Sigmoid colon (tissue), 7 donors: ENCODE results near the gene RCAN1. TPM values are rescaled to one million over a fixed set of nuclear protein-coding genes. Genes with fewer than 3 reads are reported as not detected.

Experiments used
- DNase-seq: peaks from one replicate; pipeline ENCODE4 v3.0.0-alpha.2; 2019
- H3K27ac ChIP-seq, 4 donors: fragments of 200-600 bp; sonication (generic); one replicate each; pipeline ENCODE4 v1.5.1; 2016 to 2019; ENCODE audit warnings: mild to moderate bottlenecking in 1 of 4
- H3K27me3 ChIP-seq, 3 donors: fragments of 200-600 bp; sonication (generic); one replicate each; pipeline ENCODE4 v1.5.1; 2019; ENCODE audit warnings: mild to moderate bottlenecking in 1 of 3
- H3K36me3 ChIP-seq, 4 donors: fragments of 200-600 bp; sonication (generic); one replicate each; pipeline ENCODE4 v1.5.1; 2016 to 2019
- H3K4me1 ChIP-seq, 4 donors: fragments of 200-600 bp; sonication (generic); one replicate each; pipeline ENCODE4 v1.5.1; 2017 to 2019
- H3K4me3 ChIP-seq, 4 donors: fragments of 200-600 bp; sonication (generic); one replicate each; pipeline ENCODE4 v1.5.1; 2017 to 2019; ENCODE audit warnings: mild to moderate bottlenecking in 2 of 4, moderate library complexity in 1 of 4
- H3K9me3 ChIP-seq, 4 donors: fragments of 200-600 bp in 3 of 4; sonication (generic) in 3 of 4; one replicate each; pipeline versions ENCODE4 v1.5.1 to v1.6.1; 2013 to 2019
- CTCF ChIP-seq, 4 experiments: fragments of 450-650 bp in 3 of 4; fragments of 200-600 bp in 1 of 4; IDR thresholded peaks; one replicate each; pipeline ENCODE4 v1.5.1; 2016 to 2019; ENCODE audit warnings: antibody characterized with exemption in 4 of 4, mild to moderate bottlenecking in 3 of 4, moderate library complexity in 2 of 4
- EP300 ChIP-seq, 4 donors: sonication (generic); formaldehyde crosslinking; IDR thresholded peaks; one replicate each; pipeline ENCODE4 v1.6.1; 2017; ENCODE audit warnings: antibody characterized with exemption in 4 of 4
- POLR2A ChIP-seq, 2 donors: fragments of 450-650 bp; IDR thresholded peaks; one replicate each; pipeline ENCODE4 v1.6.1; 2016; ENCODE audit warnings: antibody characterized with exemption in 2 of 2, mild to moderate bottlenecking in 2 of 2, moderate library complexity in 2 of 2
- POLR2AphosphoS5 ChIP-seq, 4 donors: sonication (generic); formaldehyde crosslinking; IDR thresholded peaks; one replicate each; pipeline ENCODE4 v1.6.1; 2017; ENCODE audit warnings: antibody characterized with exemption in 4 of 4
- WGBS, 2 donors: extraction: QIAGEN DNeasy Blood & Tissue Kit; methylation state at CpG; one replicate each; pipeline ENCODE4 v1.1.7; 2013; 5-methylcytosine and 5-hydroxymethylcytosine counted together
- intact Hi-C: fragments of 100-400 bp; cut with DNase I; formaldehyde crosslinking; loops from one replicate; pipeline ENCODE4 v1.15.1; 2023
- polyA plus RNA-seq, 3 donors: library from polyadenylated mRNA; stranded (reverse); fragments of 200-250 nt; gene quantifications; one replicate each; pipeline ENCODE4 v1.2.3, GENCODE V29; 2013
- total RNA-seq, 4 donors: library from RNA; depleted of rRNA; stranded (reverse); fragments of >200 nt; gene quantifications; one replicate each; pipeline ENCODE4 v1.1.0, GENCODE V29; 2016
- donor health status: healthy with polysubstance abuse.
- donor health status: Bipolar disorder and iron deficiency.
- donor health status: healthy.

Gene RCAN1
- total and polyA plus RNA-seq, 7 donors, result 21.4 to 148 (median 38.3) TPM

DNA sequence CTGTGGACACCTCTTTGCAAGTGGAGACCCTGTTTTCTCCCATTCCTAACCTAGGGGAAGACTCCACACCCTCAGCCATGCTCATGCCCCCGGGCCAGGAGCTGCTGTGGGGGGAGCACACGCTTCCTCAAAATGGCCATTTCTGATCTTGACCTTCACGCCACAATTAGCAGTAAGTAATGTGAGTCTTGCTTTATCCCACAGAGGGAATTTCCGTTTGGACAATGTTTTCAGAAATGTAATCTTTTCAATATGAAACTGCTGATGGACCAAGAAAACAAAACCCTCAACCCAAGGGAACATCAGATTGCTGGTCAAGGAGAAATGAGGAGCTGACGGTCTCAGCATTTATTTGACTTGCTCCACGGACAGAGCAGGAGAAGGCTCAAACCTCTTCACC lies 94.6 kb downstream of the RCAN1 start:
- WGBS, 2 donors, result 90% methylated on average over 6 of the region's 6 CpGs

DNA sequence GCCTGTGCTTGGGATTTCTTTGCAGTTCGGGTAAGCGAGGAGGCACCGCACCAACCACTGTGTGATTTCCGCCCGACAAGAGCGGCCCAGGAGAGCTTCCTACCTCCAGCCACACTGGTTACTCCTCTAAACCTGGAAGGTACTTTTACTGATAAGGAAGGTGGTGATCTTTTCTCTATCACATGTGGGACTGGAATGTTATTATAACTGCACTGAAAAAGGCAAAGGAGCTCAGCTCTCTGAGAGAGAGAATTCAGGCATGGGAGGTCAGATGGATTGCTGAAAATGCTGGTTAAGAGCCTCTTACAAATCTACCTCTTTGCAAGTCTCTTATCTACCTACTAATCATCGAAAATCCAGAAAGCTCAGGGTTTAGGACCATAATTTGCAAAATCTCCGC lies 95.2 kb downstream of the RCAN1 start:
- no peak for DNase-seq
- H3K27ac ChIP-seq, result peak overlapping the region in 2 of 4 donors; percentile 14 to 55
- no peaks in the 10 kb centered on the region for H3K27me3 ChIP-seq
- H3K4me1 ChIP-seq, result peaks cover 0 to 45% (median 24%) of the 10 kb centered on the region in 4 donors
- intact Hi-C loops, result loop anchor here (5.0 kb wide), 1 partner anchor 63 kb away; no protein-coding TSS in a partner anchor
- H3K9me3 ChIP-seq, result no peaks in the 10 kb centered on the region
- H3K4me3 ChIP-seq, result no peak overlapping the region
- TF ChIP-seq CTCF (IDR thresholded peaks at IDR 0.05), result no peak
- no peak for TF ChIP-seq POLR2A (IDR thresholded peaks at IDR 0.05)
- TF ChIP-seq EP300 (IDR thresholded peaks at IDR 0.05), result no peak
- no peak for TF ChIP-seq POLR2AphosphoS5 (IDR thresholded peaks at IDR 0.05)
- WGBS, 2 donors, result 91 to 97% methylated on average over 8 of the region's 8 CpGs
- H3K36me3 ChIP-seq, result peaks cover 0 to 57% (median 18%) of the 10 kb centered on the region in 4 donors

More for the DNA sequence above, 94.6 kb downstream of the RCAN1 start:
- no peak overlapping the region for H3K4me3 ChIP-seq
- no peak for DNase-seq
- no peak for TF ChIP-seq POLR2AphosphoS5 (IDR thresholded peaks at IDR 0.05)
- TF ChIP-seq CTCF (IDR thresholded peaks at IDR 0.05), result no peak
- no peak for TF ChIP-seq POLR2A (IDR thresholded peaks at IDR 0.05)
- no peak for TF ChIP-seq EP300 (IDR thresholded peaks at IDR 0.05)
- peaks cover 0 to 57% (median 18%) of the 10 kb centered on the region in 4 donors for H3K36me3 ChIP-seq
- peaks cover 0 to 51% (median 29%) of the 10 kb centered on the region in 4 donors for H3K4me1 ChIP-seq
- peak overlapping the region in 3 of 4 donors; percentile 14 to 55 (median 21) for H3K27ac ChIP-seq
- no peaks in the 10 kb centered on the region for H3K27me3 ChIP-seq
- H3K9me3 ChIP-seq, result no peaks in the 10 kb centered on the region
- intact Hi-C loops, result loop anchor here (5.0 kb wide), 1 partner anchor 62 kb away; no protein-coding TSS in a partner anchor

DNA sequence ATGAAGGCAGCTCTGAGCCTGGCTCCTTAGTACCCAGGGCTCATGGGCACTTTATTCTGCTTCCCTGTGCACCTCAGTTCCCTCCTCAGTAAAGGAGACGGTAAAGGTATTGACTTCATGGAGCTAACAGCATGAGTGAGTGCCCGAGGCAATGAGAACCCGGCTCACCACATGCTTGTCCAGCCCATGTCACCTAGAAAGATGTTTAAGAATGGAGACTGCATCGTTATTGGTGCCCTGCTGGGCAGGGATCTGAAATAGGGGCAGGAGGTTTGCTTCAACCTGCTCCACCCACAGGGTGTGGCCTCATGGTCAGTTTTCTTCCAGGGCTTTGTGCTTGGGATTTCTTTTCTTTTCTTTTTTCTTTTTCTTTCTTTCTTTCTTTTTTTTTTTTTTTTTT lies 95.9 kb downstream of the RCAN1 start:
- H3K4me1 ChIP-seq, result peaks cover 0 to 38% (median 19%) of the 10 kb centered on the region in 4 donors
- H3K27me3 ChIP-seq, result no peaks in the 10 kb centered on the region
- intact Hi-C loops, result no loop called here
- H3K27ac ChIP-seq, result peak overlapping the region in 2 of 4 donors; percentile 0 to 14
- no peak for TF ChIP-seq POLR2AphosphoS5 (IDR thresholded peaks at IDR 0.05)
- no peak for TF ChIP-seq EP300 (IDR thresholded peaks at IDR 0.05)
- no peak for TF ChIP-seq CTCF (IDR thresholded peaks at IDR 0.05)
- TF ChIP-seq POLR2A (IDR thresholded peaks at IDR 0.05), result no peak
- 75 to 89% methylated on average over 4 of the region's 4 CpGs for WGBS, 2 donors
- DNase-seq, result no peak
- H3K36me3 ChIP-seq, result peaks cover 0 to 57% (median 18%) of the 10 kb centered on the region in 4 donors
- H3K9me3 ChIP-seq, result no peaks in the 10 kb centered on the region
- H3K4me3 ChIP-seq, result no peak overlapping the region

- peak overlapping the region in 2 of 4 donors; percentile 0 to 9 for H3K27ac ChIP-seq
- no peaks in the 10 kb centered on the region for H3K27me3 ChIP-seq
- H3K36me3 ChIP-seq, result peaks cover 0 to 57% (median 18%) of the 10 kb centered on the region in 4 donors
- H3K9me3 ChIP-seq, result no peaks in the 10 kb centered on the region
- TF ChIP-seq CTCF (IDR thresholded peaks at IDR 0.05), result no peak
- TF ChIP-seq EP300 (IDR thresholded peaks at IDR 0.05), result no peak
- TF ChIP-seq POLR2A (IDR thresholded peaks at IDR 0.05), result no peak
- no peak for TF ChIP-seq POLR2AphosphoS5 (IDR thresholded peaks at IDR 0.05)
- intact Hi-C loops, result no loop called here
- no peak overlapping the region for H3K4me3 ChIP-seq
- H3K4me1 ChIP-seq, result peaks cover 0 to 32% (median 15%) of the 10 kb centered on the region in 4 donors
- DNase-seq, result no peak
- 90 to 96% methylated on average over 5 of the region's 5 CpGs for WGBS, 2 donors
These were observed 96.6 kb downstream of the RCAN1 start for GRCh38 chr21:34518301-34518700.
